Fibroblast of gingiva (primary cell): Measurements from ENCODE around the gene PHF20.
A peak's percentile ranks its signal among the peaks of the same experiment; 100 is the strongest.
"Not testable (repeated sequence)": the region's sequence is repeated elsewhere in the genome, so short reads cannot be mapped to it uniquely, and the experiment has no call there.

Experiments
- DNase-seq: peaks from one replicate; pipeline ENCODE4 v3.0.0-alpha.2; 2011; ENCODE audit warnings: low read depth

PHF20 gene

DNA sequence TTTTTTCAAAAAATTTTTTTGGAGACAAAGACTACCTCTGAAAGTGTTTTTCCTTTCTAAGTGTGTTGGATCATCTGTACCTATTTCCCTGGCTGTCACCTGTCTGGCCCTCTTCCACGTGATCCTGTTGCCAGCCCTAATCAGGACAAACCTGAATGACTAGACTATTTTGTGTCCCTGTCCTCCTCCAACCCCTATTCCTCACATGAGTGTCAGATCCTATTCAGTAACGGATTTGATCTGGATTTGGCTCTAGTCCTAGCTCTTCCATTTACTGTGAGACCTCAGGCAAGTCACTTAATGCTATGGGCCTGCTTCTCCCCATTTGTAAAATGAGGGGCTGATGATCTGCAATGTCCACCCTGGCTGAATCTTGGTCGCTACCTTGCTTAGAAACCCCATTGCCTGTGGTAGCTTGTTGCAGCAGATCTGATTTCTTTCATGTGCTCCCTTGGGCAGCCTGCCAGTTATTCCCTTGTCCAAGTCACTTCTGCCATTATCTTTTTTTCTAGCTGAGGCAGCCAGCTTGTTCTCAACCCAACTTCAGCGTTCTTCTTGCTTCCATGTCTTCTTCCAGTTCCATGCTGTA lies 4.8 kb downstream of the PHF20 start:
- DNase-seq: peak; percentile 49

DNA sequence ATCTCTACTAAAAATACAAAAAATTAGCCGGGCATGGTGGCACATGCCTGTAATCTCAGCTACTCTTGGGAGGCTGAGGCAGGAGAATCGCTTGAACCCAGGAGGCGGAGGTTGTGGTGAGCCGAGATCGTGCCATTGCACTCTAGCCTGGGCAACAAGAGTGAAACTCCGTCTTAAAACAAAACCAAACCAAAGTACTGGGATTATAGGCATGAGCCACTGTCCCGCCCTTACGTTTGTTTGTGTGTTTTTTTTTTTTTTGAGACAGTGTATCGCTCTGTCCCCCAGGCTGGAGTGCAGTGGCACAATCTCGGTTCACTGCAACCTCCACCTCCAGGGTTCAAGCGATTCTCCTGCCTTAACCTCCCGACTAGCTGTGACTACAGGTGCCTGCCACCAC lies 12.0 kb downstream of the PHF20 start:
- not testable (repeated sequence) for DNase-seq

DNA sequence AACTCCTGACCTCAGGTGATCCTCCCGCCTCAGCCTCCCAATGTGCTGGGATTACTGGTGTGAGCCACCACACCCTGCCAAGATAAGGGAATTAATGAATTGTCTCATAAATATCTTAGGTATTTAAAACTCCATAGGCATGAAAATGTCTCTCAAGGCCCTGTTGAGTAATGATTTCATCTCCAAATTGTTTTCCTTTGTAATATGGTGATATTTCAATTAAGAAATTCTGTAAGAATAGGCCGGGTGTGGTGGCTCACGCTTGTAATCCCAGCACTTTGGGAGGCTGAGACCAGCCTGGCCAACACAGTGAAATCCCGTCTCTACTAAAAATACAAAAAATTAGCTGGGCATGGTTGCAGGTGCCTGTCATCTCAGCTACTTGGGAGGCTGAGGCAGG lies 13.7 kb downstream of the PHF20 start:
- not testable (repeated sequence) for DNase-seq

DNA sequence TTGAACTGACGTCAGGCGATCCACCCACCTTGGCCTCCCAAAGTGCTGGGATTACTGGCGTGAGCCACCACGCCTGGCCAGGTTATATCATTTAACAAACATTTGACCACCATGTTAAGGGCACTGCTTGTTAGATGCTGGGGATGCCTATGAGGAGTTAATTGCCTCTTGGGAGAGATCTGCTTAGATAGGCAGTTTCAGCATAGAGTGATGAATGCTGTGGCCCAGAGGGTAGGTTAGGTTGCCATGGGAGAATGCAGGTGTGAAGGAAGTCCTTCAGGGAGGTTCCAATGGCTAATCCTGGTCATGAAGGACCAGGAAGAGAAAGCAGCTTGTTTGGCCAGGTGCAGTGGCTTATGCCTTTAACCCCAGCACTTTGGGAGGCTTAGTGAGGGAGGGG lies 17.0 kb downstream of the PHF20 start:
- no peak for DNase-seq

DNA sequence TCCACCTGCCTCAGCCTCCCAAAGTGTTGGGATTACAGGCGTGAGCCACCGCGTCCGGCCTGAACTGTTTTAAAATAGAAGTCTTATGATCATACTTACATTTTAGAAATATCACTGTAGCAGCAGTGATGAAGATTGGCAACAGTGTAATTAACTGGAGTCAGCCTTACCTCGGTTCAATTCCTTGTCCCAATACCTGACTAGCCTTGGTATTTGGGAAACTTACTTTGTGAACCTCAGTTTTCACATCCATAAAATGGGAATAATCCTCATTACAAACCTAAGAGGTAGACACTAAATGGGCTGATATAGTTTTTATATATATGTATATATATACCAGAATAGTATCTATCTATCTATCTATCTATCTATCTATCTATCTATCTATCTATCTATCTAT lies 19.3 kb downstream of the PHF20 start:
- no peak for DNase-seq

DNA sequence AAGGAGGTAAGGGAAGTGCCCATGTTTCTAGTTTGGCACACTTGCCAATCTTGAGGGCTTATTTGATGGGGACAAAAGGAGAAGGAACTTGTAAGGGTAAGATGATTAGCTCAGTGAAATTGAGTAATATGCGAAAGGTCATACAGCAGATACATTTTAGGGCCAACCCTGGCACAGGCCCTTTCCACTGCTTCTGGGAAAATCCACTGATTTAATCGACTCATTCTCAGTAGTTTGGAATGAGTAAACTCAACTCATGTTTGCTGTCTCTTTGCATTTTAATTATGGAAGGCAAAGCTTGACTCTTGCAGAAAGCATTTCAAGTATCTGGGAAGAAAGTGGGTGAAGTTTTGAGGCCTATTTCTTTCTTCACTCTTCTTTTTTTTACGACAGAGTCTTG lies 20.0 kb downstream of the PHF20 start:
- DNase-seq: peak; percentile 96

DNA sequence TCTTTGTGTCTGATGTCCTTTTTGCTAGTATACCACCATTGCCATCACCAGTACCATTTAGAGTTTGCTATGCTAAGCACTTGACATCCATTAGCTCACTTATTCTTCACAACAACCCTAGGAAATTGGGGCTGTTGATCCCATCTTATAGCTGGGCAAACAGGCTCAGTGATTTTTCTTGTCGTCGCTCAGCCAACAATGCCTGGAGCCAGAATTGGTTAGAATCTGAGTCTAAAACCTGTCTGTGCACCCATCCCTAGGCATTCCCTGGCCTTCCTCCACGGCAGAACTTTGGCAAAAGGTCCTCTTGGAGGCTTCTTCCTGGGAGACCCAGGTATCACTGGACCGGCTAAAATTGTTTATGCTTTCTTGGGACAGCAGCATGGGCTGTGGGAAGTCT lies 20.9 kb downstream of the PHF20 start:
- no peak for DNase-seq

DNA sequence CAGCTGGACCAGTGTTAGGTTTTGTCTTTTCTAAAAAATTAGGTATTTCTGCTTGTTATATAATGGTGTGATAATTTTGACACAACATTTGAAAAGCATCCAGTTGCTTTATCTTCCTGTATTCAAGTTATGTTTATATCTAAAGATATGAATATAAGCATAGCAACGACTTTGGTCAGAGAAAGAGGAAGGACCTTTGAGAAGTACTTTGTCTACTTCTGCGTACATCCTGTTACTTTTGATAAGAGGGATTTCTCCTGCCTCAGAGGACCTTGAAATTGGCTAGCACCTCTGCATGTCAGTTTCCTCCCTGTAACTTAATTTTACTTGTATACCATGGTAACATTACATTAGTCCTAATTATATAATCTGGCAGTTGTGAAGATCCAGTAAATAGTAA lies 24.8 kb downstream of the PHF20 start:
- no peak for DNase-seq

DNA sequence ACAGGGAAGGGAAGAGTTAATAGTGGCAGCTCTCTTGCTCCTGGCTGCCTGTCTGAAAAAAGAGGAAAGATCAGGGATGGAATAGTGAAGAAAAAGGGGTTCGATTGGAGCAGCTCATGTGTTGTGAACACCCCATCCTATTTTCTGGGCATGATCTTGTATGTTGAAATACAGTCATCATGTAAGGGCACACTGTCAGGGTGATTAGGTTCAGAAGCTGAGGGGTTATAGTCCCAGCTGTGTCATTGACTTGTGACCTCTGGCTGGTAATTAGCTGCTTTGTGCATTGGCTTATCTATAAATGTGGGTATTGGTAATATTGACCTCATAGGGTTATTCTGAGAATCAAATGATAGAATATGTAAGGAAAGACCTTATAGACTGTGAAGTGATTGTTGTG lies 30.1 kb downstream of the PHF20 start:
- DNase-seq: no peak

DNA sequence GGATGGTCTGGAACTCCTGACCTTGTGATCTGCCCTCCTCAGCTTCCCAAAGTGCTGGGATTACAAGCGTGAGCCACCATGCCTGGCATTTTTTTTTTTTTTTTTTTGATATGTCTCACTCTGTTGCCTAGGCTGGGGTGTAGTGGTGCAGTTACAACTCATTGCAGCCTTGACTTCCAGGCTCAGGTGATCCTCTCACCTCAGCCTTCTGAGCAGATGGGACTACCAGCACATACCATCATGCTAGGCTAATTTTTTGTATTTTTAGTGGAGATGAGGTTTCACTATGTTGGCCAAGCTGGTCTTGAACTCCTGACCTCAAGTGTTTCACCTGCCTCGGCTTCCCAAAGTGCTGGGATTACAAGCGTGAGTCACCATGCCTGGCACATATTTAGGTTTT lies 34.3 kb downstream of the PHF20 start:
- no peak for DNase-seq

DNA sequence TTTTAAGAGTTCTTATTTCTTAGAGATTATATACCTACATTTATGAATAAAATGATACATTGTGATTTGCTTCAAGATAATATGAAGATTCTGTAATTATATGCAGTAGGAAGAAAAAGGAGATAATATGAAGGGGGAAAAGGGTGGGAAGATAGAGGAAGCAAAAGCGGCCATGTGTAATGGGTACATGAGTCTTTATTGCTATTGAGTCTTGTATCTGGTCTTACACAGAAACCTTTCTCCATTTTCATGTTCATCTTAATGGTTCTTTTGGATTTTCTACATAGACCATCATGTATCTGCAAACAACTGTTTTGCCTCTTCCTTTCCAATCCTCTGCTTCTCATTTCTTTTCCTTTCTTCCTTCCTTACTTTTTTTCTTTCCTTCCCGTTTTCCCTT lies 36.1 kb downstream of the PHF20 start:
- DNase-seq: no peak

DNA sequence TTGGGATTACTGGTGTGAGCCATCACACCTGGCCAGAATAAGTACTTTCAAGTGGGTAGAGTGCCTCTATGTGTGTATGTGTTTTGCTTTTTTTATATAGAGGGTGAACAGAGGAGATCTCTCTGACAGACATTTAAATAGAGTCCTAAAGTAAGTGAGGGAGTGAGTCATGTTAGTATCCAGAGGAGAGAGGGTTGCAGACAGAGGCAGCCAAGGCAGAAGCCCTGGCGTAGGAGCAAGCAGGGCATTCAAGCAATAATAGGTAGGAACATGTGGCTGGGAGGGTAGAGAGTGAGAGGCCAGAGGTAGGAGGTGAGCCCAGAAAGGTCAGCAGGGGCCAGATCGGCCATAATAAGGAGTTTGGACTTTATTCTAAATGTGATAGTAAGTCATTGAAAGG lies 48.9 kb downstream of the PHF20 start:
- no peak for DNase-seq

DNA sequence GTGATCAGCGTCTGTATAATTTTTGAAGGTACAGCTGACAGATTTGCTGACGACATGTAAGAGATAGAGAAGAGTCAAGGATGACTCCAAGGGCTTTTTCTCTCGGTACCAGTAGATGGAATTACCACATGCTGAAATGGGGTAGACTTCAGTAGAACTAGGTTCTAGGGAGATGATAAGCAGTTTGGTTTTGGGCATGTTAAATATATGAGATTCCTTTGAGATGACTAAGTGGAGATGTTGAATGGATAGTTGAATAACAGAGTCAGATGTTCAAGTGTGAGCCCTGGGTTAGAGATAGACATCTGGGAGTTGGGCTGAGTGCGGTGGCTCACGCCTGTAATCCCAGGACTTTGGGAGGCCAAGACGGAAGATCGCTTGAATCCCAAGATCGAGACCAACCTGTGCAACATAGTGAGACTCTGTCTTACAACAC lies 50.0 kb downstream of the PHF20 start:
- DNase-seq: peak; percentile 51

DNA sequence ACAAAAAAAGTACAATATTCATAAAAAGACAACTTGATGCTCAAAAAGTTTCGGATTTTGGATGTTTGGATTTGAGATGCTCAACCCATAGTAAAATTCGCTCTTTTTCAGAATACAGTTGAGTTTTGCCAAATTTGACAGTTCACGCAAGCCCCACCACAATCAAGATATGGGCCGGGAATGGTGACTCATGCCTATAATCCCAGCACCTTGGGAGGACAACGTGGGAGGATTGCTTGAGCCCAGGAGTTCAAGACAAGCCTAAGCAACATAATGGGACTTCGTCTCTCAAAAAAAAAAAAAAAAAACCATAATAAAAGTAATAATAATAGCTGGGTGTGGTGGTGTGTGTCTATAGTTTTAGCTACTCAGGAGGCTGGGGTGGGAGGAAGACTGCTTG lies 51.3 kb downstream of the PHF20 start:
- DNase-seq: no peak

DNA sequence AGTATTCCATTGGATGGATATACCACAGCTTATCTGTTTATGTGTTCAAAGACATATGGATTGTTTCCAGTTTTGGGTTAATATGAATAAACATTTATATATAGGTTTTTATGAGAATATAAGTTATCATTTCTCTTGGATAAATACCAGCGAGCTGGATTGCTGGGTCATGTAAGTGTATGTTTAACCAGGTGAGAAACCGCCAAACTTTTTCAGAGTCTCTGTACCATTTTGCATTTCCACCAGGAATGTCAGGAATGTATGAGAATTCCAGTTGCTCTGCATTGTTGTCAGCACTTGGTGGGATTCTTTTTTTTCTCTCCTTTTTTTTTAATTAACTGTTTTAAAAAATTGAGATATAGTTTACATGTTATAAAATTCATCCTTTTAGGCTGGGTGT lies 52.1 kb downstream of the PHF20 start:
- DNase-seq: no peak

DNA sequence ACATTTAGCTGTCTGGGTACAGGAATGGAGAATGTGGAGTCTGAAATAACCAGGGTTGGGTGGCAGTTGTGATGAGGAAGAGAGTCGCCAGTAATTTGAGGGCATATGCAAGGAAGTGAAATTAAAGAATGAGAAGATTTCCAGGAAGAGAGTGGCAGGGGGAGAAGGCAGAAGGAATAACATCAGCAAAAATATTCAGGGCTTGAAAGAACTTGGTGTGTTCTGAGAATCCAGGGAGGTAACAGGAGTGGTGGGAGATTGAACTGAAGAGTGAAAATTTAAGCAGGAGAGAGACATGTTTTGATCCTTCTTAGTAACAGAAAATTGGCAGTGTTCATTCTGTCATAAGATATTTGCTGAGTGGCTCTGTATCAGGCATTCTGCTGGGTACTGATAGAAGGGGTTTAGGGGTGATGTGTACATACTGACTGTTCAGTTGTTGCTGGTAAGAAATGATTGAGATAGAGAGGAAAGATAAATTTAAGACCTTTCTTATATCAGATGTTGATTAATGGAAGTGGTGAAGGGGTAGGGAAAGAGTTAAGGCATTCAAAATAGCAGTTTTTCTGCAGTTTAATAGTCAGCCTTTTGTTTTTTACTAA lies 54.7 kb downstream of the PHF20 start:
- DNase-seq: no peak

DNA sequence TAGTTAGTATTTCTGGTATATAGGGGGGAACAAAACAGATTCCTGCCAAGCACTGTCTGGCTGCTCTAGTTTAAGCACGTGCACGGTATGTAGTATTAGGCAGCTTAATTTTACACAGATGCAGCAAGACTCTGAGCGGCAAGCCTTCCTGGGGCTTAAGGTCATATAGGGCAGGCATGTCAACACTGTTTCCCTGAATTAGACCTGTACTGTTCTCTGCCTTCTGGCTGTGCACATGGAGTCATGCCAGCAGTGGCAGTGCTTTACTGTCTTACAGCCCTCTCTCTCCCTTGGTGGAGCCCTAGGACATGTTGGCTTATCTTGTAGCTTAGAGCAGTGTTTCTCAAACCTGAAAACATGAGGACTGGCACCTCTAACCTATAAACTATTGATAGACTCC lies 56.6 kb downstream of the PHF20 start:
- peak; percentile 44 for DNase-seq

DNA sequence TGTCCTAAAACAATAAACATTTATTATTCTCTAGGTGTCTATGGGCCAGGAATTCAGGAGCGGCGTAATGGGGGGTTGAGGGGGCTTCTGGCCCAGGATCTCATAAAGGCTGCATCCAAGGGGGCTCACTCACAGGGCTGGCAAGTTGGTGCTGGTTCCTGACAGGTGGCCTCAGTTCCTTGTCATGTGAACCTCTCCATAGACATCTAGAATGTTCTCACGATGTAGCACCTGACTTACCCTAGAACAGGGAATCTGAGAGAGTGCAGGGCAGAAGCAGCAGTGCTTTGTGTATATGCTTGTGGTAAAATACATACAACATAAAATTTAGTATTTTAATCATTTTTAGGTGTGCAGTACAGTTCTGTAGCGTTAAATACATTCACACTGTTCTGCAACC lies 57.1 kb downstream of the PHF20 start:
- no peak for DNase-seq

DNA sequence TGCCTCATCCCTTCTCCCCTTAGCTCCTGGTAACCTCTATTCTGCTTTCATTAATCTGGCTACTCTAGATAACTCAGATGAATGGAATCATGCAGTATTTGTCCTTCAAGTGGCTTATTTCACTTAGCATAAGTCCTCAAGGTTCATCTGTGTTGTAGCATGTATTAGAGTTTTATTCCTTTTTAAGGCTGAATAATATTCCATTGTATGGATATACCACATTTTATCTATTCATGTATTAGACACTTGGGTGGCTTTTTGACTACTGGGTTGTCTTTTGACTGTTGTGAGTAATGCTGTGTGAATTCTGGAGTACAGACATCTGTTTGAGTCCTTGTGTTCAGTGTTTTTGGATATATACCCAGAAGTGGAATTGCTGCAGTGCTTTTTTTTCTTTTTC lies 58.4 kb downstream of the PHF20 start:
- DNase-seq: no peak

DNA sequence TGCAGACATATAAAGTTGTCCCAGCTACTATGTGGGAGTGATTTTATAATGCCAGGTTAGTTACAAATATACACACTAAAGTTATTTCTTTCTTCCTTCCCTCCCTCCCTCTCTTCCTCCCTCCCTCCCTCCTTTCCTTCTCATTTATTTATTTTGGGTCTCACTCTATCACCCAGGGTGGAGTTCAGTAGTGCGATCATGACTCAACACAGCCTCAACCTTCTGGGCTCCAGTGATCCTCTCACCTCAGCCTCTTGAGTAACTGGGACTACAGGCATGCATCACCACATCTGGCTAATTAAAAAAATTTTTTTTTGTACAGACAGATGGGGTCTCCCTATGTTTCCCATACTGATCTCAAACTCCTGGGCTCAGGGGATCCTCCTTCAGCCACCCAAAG lies 59.2 kb downstream of the PHF20 start:
- DNase-seq: peak; percentile 26

DNA sequence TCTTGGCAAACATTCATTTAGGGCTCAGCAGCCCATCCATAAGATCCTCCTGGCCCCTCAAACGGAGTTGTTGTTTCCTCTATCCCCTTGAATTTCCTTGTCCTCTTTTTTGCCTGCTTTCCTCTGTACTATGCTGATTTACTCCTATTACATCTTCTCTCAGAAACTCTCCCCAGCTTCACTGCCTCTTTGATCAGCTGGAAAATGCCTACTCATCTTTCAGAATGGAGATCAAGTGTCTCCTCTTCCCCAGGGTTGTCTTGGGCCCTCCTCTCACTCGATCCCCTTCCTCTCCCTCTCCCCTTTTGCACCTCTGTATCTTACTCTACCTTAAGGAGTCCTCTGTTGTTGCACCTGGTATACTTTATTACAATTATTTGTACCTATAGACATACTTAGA lies 60.2 kb downstream of the PHF20 start:
- DNase-seq: no peak

DNA sequence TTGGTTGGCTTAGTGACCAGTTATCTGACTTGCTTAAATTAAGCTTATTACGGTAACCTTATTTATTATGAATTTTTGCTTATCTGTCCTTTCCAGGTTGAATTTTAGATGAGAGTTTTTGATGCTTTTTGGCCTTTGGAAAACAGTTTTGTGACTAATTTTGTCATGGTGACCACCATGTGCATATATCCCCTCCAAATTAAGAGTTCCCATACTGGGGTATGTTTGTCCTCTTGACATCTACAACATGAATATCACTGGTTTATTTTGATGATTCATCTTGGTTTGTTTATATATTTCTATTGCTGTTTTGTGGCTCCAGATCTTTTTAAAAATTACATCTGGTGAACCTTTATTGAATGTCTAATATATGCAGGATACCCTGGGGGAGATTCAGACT lies 61.4 kb downstream of the PHF20 start:
- no peak for DNase-seq

DNA sequence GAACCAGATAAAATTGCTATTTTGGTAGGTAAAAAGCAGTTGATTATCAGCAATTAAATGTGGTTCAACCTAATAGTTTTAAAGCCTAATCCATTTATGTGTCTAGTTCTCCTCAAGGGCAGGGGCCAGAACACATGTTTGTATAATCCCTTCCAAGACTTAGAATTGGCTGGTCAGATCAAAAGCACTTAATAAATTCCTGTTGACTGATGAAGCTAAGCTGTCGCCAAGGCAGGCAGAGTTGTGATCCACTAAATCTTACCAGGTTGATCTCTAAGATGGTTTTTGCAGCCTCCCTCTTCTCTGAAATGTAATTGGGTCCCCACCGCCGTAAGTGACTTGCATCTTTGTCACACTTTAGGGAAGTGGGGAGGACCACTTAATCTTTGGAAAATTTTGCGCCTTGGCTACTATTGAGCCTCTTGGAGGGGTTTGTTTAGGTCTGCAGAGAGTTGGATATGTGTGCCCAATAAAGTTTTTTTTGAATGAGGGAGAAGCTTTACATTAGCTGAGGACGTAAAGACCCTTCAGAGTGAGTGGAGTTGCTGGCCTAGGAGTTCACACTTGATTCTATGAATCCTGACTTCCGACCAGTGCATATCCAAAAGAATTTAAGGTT lies 65.9 kb downstream of the PHF20 start:
- no peak for DNase-seq

DNA sequence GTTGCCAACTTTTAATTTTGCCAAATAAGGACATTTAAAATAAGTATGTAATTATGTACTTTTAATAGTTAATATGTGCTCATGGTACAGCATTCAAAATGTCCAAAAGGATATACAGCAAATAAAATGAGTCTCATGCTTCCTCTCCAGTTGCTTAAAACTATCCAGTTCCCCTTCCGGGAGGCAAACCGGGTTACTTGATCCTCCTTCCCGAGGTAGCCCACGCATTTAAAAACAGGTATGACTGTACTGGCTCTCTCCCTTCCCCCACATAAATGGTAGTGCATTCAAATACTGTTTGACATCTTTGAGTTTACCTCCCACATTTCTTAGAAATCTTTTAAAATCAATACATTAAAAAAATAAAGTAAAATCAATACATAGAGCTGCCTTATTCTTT lies 66.4 kb downstream of the PHF20 start:
- no peak for DNase-seq
